ENCODE results near the gene TMEM209.

DNA sequence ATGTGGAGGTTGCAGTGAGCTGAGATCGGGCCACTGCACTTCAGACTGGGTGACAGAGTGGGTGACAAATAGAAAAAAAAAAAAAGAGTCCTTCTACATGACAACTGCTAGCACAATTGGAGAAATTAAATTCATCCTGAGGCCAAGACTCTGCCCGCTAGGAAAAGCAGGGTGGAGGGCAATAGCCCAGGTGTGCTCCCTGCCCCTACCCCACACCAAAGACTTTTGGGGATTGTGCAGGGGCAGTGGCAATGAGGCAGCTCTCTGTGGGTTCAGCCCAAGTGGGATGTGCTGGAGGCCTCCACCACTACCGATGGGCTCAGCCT is 61.3 kb downstream of the TMEM209 start:
- TF ChIP-seq CTCF (IDR thresholded peaks at IDR 0.05) (no peak), POLR2A (IDR thresholded peaks at IDR 0.05) (no peak), POLR2AphosphoS5 (IDR thresholded peaks at IDR 0.05) (no peak), EP300 (IDR thresholded peaks at IDR 0.05) (no peak)
